ENCODE measurements around the gene HLF. TPM values are rescaled to one million over a fixed set of nuclear protein-coding genes. Genes with fewer than 3 reads are reported as not detected.

HLF gene
- total and polyA plus RNA-seq, 10 of the 15 experiments (the other 5 are each of a cell fraction or from before 2014, with no cell fraction given): 0.01 to 0.33 (median 0.20) TPM; not detected in 3

- H3K9me3 ChIP-seq (replicated peaks; ENCODE audit: control insufficient read depth, insufficient read depth, low read length): no peaks in the 10 kb centered on the region
- ChIA-PET RAD21 (ENCODE audit: unreplicated experiment) (no interaction called here), SMC1A (ENCODE audit: uncharacterized antibody, unreplicated experiment) (interaction anchor here (1.4 kb wide), 1 partner anchor 20 kb away, joined by 3 read pairs; no protein-coding TSS in a partner anchor), CTCF (interaction anchor here (1.1 kb wide), 1 partner anchor 25 kb away, joined by 4 read pairs; no protein-coding TSS in a partner anchor), POLR2A (no interaction called here)
- WGBS (ENCODE audit: insufficient coverage, insufficient replicate concordance, low lambda C conversion rate, missing lambda C conversion rate): 63% methylated on average over 7 of the region's 7 CpGs
- ATAC-seq (no peak), DNase-seq (ENCODE audit: low read depth, low spot score) (no peak), FAIRE-seq (no peak)
- no peaks in the 10 kb centered on the region for H4K20me1 ChIP-seq (ENCODE audit: control insufficient read depth, insufficient read depth)
- H3K4me1 ChIP-seq (ENCODE audit: control insufficient read depth, insufficient read depth, low read length): no peaks in the 10 kb centered on the region
- H3K27me3 ChIP-seq (replicated peaks in 1 of 2; ENCODE audit: control insufficient read depth in 2 of 2, insufficient read depth in 2 of 2, low read length in 1 of 2): no peaks in the 10 kb centered on the region
- no peak overlapping the region for H3K9ac ChIP-seq (ENCODE audit: control insufficient read depth, insufficient read depth, low read length)
- TF ChIP-seq LARP7 (IDR thresholded peaks at IDR 0.05) (no peak), NBN (IDR thresholded peaks at IDR 0.05) (no peak), POLR2AphosphoS2 (IDR thresholded peaks at IDR 0.05; ENCODE audit: low read depth, low read length) (no peak), SIN3A (IDR thresholded peaks at IDR 0.05; ENCODE audit: low read depth, low read length) (no peak), BRCA1 (IDR thresholded peaks at IDR 0.05; ENCODE audit: low read depth, low read length) (no peak), ZNF274 (IDR thresholded peaks at IDR 0.05; ENCODE audit: insufficient read depth, insufficient read length) (no peak), CREB1 (IDR thresholded peaks at IDR 0.05; ENCODE audit: low read depth) (no peak), RCOR1 (conservative IDR thresholded peaks at IDR 0.05; ENCODE audit: low read depth, low read length) (no peak), CBX3 (IDR thresholded peaks at IDR 0.05; ENCODE audit: borderline replicate concordance, low read depth) (no peak)
- intact Hi-C loops (cut with micrococcal nuclease; ENCODE audit: unreplicated experiment): no loop called here
- H3K4me2 ChIP-seq (ENCODE audit: control insufficient read depth, insufficient read depth): no peak overlapping the region
- no peak overlapping the region for H3K27ac ChIP-seq (ENCODE audit: control insufficient read depth, insufficient read depth)
- BruUV-seq (replicated peaks): no TSS peak
- H3K4me3 ChIP-seq: no peak overlapping the region
- in situ Hi-C loops (cut with MboI): no loop called here
- no peaks in the 10 kb centered on the region for H3K79me2 ChIP-seq (ENCODE audit: control insufficient read depth, insufficient read depth, low read length)
- H3K36me3 ChIP-seq (ENCODE audit: control insufficient read depth in 2 of 2, insufficient read depth in 2 of 2, low read length in 1 of 2): no peaks in the 10 kb centered on the region
- no peak overlapping the region for H2AFZ ChIP-seq (ENCODE audit: control insufficient read depth, low read depth, low read length)
Observed at GRCh38 chr17:55323518-55324295, 58.9 kb downstream of the HLF start.

Data from GM12878 (cell line).